ENCODE measurements around the gene KLF17. TPM values are rescaled to one million over a fixed set of nuclear protein-coding genes. Genes with fewer than 3 reads are reported as not detected.

The KLF17 gene
- total RNA-seq, 1 donor from 2014 or later: not detected

DNA sequence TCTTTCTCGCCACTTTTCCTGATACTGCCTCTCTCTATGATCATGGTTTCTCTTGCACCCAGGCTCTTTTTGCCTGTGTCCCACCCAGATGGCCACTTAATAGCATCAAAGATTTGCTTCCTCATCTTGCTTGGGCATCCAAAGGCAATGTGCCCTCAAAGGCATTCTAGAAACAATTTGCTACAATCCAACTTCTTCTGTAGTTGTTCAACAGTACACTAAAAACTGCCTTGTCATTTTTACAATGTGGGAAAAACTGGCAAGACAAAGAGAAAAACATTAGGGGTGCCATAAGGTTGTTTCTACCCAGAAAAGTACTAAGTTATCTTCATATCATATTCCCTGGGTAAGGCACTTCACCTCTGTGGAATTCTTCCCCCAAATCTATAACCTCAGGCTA, 39.3 kb downstream of the KLF17 start:
- H3K36me3 ChIP-seq: no peaks in the 10 kb centered on the region
- TF ChIP-seq, protein P1, sequence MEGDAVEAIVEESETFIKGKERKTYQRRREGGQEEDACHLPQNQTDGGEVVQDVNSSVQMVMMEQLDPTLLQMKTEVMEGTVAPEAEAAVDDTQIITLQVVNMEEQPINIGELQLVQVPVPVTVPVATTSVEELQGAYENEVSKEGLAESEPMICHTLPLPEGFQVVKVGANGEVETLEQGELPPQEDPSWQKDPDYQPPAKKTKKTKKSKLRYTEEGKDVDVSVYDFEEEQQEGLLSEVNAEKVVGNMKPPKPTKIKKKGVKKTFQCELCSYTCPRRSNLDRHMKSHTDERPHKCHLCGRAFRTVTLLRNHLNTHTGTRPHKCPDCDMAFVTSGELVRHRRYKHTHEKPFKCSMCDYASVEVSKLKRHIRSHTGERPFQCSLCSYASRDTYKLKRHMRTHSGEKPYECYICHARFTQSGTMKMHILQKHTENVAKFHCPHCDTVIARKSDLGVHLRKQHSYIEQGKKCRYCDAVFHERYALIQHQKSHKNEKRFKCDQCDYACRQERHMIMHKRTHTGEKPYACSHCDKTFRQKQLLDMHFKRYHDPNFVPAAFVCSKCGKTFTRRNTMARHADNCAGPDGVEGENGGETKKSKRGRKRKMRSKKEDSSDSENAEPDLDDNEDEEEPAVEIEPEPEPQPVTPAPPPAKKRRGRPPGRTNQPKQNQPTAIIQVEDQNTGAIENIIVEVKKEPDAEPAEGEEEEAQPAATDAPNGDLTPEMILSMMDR (IDR thresholded peaks at IDR 0.05): no peak
- H3K4me3 ChIP-seq: no peak overlapping the region
- no peaks in the 10 kb centered on the region for H3K27me3 ChIP-seq
- no peak overlapping the region for H3K27ac ChIP-seq
- H3K9me3 ChIP-seq: no peaks in the 10 kb centered on the region
- no peaks in the 10 kb centered on the region for H3K4me1 ChIP-seq
- DNase-seq (ENCODE audit: low spot score in 2 of 2): no peak
- intact Hi-C loops (cut with DNase I): no loop called here

DNA sequence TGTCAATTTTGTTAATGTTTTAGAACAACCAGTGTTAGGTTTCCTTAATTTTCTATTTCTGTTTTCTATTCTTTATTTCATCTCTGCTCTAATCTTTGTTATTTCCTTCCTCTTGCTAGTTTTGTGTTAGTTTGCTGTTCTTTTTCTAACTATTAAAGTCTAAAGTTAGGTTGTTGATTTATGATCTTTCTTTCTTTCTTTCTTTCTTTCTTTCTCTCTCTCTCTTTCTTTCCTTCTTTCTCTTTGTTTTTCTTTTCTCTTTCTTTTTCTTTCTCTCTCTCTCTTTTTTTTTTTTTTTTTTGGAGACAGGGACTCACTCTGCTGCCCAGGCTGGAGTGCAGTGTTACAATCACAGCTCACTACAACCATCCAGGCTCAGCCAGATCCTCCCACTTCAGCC, 40.2 kb downstream of the KLF17 start:
- no peaks in the 10 kb centered on the region for H3K4me1 ChIP-seq
- DNase-seq (ENCODE audit: low spot score in 2 of 2): no peak
- H3K27ac ChIP-seq: no peak overlapping the region
- H3K36me3 ChIP-seq: no peaks in the 10 kb centered on the region
- H3K9me3 ChIP-seq: no peaks in the 10 kb centered on the region
- intact Hi-C loops (cut with DNase I): no loop called here
- no peak overlapping the region for H3K4me3 ChIP-seq
- H3K27me3 ChIP-seq: no peaks in the 10 kb centered on the region
- TF ChIP-seq, protein P1 (IDR thresholded peaks at IDR 0.05): no peak

DNA sequence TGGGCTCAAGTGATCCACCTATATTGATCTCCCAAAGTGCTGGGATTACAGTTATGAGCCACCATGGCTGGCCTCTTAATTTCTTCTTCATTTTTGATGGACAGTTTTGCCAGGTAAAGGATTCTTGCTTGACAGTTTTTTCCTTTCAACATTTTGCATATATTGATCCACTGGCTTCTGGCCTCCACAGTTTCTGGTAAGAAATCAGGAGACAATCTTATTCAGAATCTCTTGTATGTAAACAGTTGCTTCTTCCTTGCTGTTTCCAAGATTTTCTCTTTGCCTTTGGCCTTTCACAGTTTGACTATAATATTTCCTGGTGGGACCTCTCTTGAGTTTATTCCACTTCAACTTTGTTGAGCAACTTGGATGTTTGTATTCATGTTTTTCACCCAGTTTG, 42.9 kb downstream of the KLF17 start:
- DNase-seq (ENCODE audit: low spot score in 2 of 2): no peak
- H3K27me3 ChIP-seq: no peaks in the 10 kb centered on the region
- no peaks in the 10 kb centered on the region for H3K9me3 ChIP-seq
- intact Hi-C loops (cut with DNase I): no loop called here
- no peaks in the 10 kb centered on the region for H3K36me3 ChIP-seq
- H3K4me1 ChIP-seq: no peaks in the 10 kb centered on the region
- H3K4me3 ChIP-seq: no peak overlapping the region
- H3K27ac ChIP-seq: no peak overlapping the region
- TF ChIP-seq, protein P1 (IDR thresholded peaks at IDR 0.05): no peak

GRCh38 chr1:44168520-44169098, 50.0 kb downstream of the KLF17 start:
- Histone ChIP-seq H3K4me1 (no peaks in the 10 kb centered on the region), H3K9me3 (no peaks in the 10 kb centered on the region), H3K4me3 (no peak overlapping the region), H3K36me3 (no peaks in the 10 kb centered on the region), H3K27me3 (no peaks in the 10 kb centered on the region), H3K27ac (no peak overlapping the region)
- TF ChIP-seq, protein P1 (IDR thresholded peaks at IDR 0.05): no peak
- DNase-seq (ENCODE audit: low spot score in 2 of 2): no peak
- intact Hi-C loops (cut with DNase I): no loop called here

DNA sequence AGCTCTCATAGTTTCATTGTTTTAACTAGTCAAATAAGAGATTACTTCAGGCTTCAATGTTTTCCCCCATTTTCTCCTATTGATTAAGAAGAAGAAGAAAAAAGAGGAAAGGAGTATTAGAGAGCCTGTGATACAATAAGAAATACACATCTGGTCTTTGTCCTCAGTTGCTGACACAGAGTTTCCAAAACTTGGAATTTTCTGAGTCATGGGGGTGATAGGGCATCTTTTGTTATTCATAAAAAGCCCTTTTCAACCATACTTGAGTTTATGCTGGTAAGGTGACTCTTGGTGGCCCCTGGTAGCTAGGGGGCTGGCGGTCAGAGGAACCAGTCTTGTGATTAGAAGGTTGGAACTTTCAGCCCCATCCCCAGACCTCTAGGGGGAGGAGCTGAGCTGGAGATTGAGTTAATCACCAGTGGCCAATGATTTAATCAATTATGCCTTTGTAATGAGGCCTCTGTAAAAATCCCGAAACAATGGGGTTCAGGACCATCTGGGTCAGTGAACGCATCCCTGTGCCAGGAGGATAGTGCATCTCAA, 51.7 kb downstream of the KLF17 start:
- intact Hi-C loops (cut with DNase I): no loop called here
- no peaks in the 10 kb centered on the region for H3K9me3 ChIP-seq
- H3K4me3 ChIP-seq: no peak overlapping the region
- no peak for DNase-seq (ENCODE audit: low spot score in 2 of 2)
- TF ChIP-seq, protein P1 (IDR thresholded peaks at IDR 0.05): no peak
- no peaks in the 10 kb centered on the region for H3K27me3 ChIP-seq
- H3K36me3 ChIP-seq: no peaks in the 10 kb centered on the region
- H3K4me1 ChIP-seq: no peaks in the 10 kb centered on the region
- H3K27ac ChIP-seq: no peak overlapping the region

DNA sequence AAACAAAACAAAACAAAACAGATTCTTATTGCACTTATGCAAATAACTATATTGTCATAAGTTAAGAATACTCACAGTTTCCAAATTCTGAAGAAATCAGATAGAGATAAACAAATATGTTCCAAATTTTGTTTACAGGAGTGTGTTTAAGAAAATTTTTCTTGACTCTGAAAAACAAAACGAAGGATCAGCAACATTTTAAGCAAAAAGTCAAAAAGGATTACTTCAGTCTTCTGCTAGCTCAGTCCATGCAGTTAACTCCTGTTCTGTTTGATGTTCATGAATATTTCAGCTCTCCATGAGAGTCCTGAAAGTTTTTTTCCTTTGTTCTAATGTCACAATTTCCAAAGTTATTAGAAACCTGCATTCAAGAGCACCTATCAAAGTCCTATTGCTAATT, 56.0 kb downstream of the KLF17 start:
- Histone ChIP-seq H3K27ac (no peak overlapping the region), H3K9me3 (no peaks in the 10 kb centered on the region), H3K4me1 (no peaks in the 10 kb centered on the region), H3K36me3 (no peaks in the 10 kb centered on the region), H3K4me3 (no peak overlapping the region), H3K27me3 (no peaks in the 10 kb centered on the region)
- DNase-seq (ENCODE audit: low spot score in 2 of 2): no peak
- TF ChIP-seq, protein P1 (IDR thresholded peaks at IDR 0.05): no peak
- intact Hi-C loops (cut with DNase I): no loop called here

Measured in ascending aorta (tissue), 2 donors.